HepG2 (cell line): ENCODE measurements around the gene TRABD. TPM values are rescaled to one million over a fixed set of nuclear protein-coding genes. Genes with fewer than 3 reads are reported as not detected.

Experiments used
- ARNTL ChIP-seq: sonication (generic); formaldehyde crosslinking; IDR thresholded peaks from 2 replicates; pipeline ENCODE4 v1.4.0; 2020; ENCODE audit warnings: mild to moderate bottlenecking, missing genetic modification reagents
- BRD4 ChIP-seq: sonication (generic); formaldehyde crosslinking; IDR thresholded peaks from 2 replicates; pipeline ENCODE4 v1.4.0; 2020; ENCODE audit warnings: missing genetic modification reagents
- ELF1 ChIP-seq: sonication (generic); formaldehyde crosslinking; IDR thresholded peaks from 2 replicates; pipeline ENCODE4 v1.4.0; 2020; ENCODE audit warnings: missing genetic modification reagents
- FOXK1 ChIP-seq: sonication (generic); formaldehyde crosslinking; IDR thresholded peaks from 2 replicates; pipeline ENCODE4 v1.4.0; 2020; ENCODE audit warnings: low read depth, missing genetic modification reagents, borderline replicate concordance
- GABPB1 ChIP-seq: IDR thresholded peaks from 2 replicates; pipeline ENCODE4 v1.6.1; 2016; ENCODE audit warnings: mild to moderate bottlenecking, missing genetic modification reagents, moderate library complexity, missing compliant biosample characterization
- HOXA5 ChIP-seq: sonication (generic); formaldehyde crosslinking; IDR thresholded peaks from 2 replicates; pipeline ENCODE4 v1.4.0; 2020; ENCODE audit warnings: missing genetic modification reagents
- IRF2 ChIP-seq: IDR thresholded peaks from 2 replicates; pipeline ENCODE4 v1.6.1; 2018; ENCODE audit warnings: missing genetic modification reagents, missing compliant biosample characterization
- MATR3 ChIP-seq: sonication (generic); formaldehyde crosslinking; IDR thresholded peaks from 2 replicates; pipeline ENCODE4 v1.4.0; 2020; ENCODE audit warnings: missing genetic modification reagents
- NR2F6 ChIP-seq, 2 experiments: IDR thresholded peaks; 2 replicates each; pipeline ENCODE4 v1.6.1; 2016; ENCODE audit warnings: antibody characterized with exemption in 1 of 2, mild to moderate bottlenecking in 1 of 2
- RARG ChIP-seq: sonication (generic); formaldehyde crosslinking; IDR thresholded peaks from 2 replicates; pipeline ENCODE4 v1.4.0; 2020; ENCODE audit warnings: low read depth, mild to moderate bottlenecking, missing genetic modification reagents
- SRSF9 ChIP-seq: fragments of 200-400 bp; formaldehyde crosslinking; IDR thresholded peaks from 2 replicates; pipeline ENCODE4 v1.6.1; 2018; ENCODE audit warnings: borderline replicate concordance, mild to moderate bottlenecking, low read depth, low read length; ENCODE audit not compliant: insufficient read depth, poor library complexity, severe bottlenecking
- TCF7 ChIP-seq: sonication (generic); IDR thresholded peaks from 2 replicates; pipeline ENCODE4 v1.6.1; 2016; ENCODE audit warnings: antibody characterized with exemption, low read depth
- THAP7 ChIP-seq: sonication (generic); formaldehyde crosslinking; IDR thresholded peaks from 2 replicates; pipeline ENCODE4 v1.8.1; 2023; ENCODE audit warnings: mild to moderate bottlenecking, missing genetic modification reagents
- YEATS4 ChIP-seq: sonication (generic); formaldehyde crosslinking; IDR thresholded peaks from 2 replicates; pipeline ENCODE4 v1.4.0; 2020; ENCODE audit warnings: missing genetic modification reagents, borderline replicate concordance
- ZBTB34 ChIP-seq: sonication (generic); formaldehyde crosslinking; IDR thresholded peaks from 2 replicates; pipeline ENCODE4 v1.8.0; 2022; ENCODE audit warnings: mild to moderate bottlenecking, missing genetic modification reagents
- ZFY ChIP-seq: sonication (generic); formaldehyde crosslinking; IDR thresholded peaks from 2 replicates; pipeline ENCODE4 v1.4.0; 2020; ENCODE audit warnings: missing genetic modification reagents
- ZKSCAN8 ChIP-seq: IDR thresholded peaks from 2 replicates; pipeline ENCODE4 v1.6.1; 2016; ENCODE audit warnings: borderline replicate concordance, missing genetic modification reagents, missing compliant biosample characterization
- ZNF143 ChIP-seq: sonication (generic); formaldehyde crosslinking; IDR thresholded peaks from 2 replicates; pipeline ENCODE4 v1.4.0; 2020; ENCODE audit warnings: missing genetic modification reagents
- ZNF260 ChIP-seq: sonication (generic); formaldehyde crosslinking; IDR thresholded peaks from 2 replicates; pipeline ENCODE4 v1.4.0; 2020; ENCODE audit warnings: missing genetic modification reagents, low read depth, mild to moderate bottlenecking, borderline replicate concordance
- ZNF333 ChIP-seq: sonication (generic); formaldehyde crosslinking; IDR thresholded peaks from 2 replicates; pipeline ENCODE4 v1.4.0; 2020; ENCODE audit warnings: mild to moderate bottlenecking, missing genetic modification reagents, borderline replicate concordance
- ZNF430 ChIP-seq: sonication (generic); formaldehyde crosslinking; IDR thresholded peaks from 2 replicates; pipeline ENCODE4 v1.9.0; 2021; ENCODE audit warnings: mild to moderate bottlenecking, missing genetic modification reagents
- ZNF549 ChIP-seq: sonication (generic); formaldehyde crosslinking; IDR thresholded peaks from 2 replicates; pipeline ENCODE4 v1.5.0; 2020; ENCODE audit warnings: missing genetic modification reagents
- ZNF615 ChIP-seq: sonication (generic); formaldehyde crosslinking; IDR thresholded peaks from 2 replicates; pipeline ENCODE4 v1.5.0; 2020; ENCODE audit warnings: mild to moderate bottlenecking, missing genetic modification reagents, borderline replicate concordance
- ZNF768 ChIP-seq: sonication (generic); formaldehyde crosslinking; IDR thresholded peaks from 2 replicates; pipeline ENCODE4 v1.4.0; 2020; ENCODE audit warnings: missing genetic modification reagents
- ZNF790 ChIP-seq: sonication (generic); formaldehyde crosslinking; IDR thresholded peaks from 2 replicates; pipeline ENCODE4 v1.8.0; 2022; ENCODE audit warnings: missing genetic modification reagents, mild to moderate bottlenecking, borderline replicate concordance
- ZNF800 ChIP-seq: sonication (generic); formaldehyde crosslinking; IDR thresholded peaks from 2 replicates; pipeline ENCODE4 v1.4.0; 2020; ENCODE audit warnings: missing genetic modification reagents
- polyA plus RNA-seq, 8 experiments: library from polyadenylated mRNA; depleted of rRNA in 3 of 8; stranded (reverse) in 7 of 8; unstranded in 1 of 8; fragments of >200 nt; fragmentation: Illumina TruSeq in 4 of 8; extraction: Trizol in 4 of 8; gene quantifications; 2 replicates each; pipeline versions ENCODE4 v1.2.1 to v1.2.3, GENCODE V29; 2011 to 2016; ENCODE audit warnings: low read depth in 4 of 8, missing spikeins in 1 of 8, mixed read lengths in 1 of 8; ENCODE audit not compliant: insufficient read depth in 1 of 8
- total RNA-seq, 5 experiments: library from RNA; depleted of rRNA; stranded (reverse); fragments of >200 nt; fragmentation: Illumina TruSeq; extraction: Trizol; gene quantifications; 2 replicates each; pipeline ENCODE4 v1.2.3, GENCODE V29; 2016; ENCODE audit warnings: low read depth in 1 of 5

The TRABD gene
- total and polyA plus RNA-seq, 2 of the 13 experiments (the other 11 are each of a cell fraction or from before 2014, with no cell fraction given), result 21.5 to 28.9 TPM

- TF ChIP-seq SRSF9 (no peak), ZKSCAN8 (CRISPR knock-in tag) (peak; percentile 86; the same call in 1 of the 2 replicates), RARG (CRISPR knock-in tag) (0 out of 2 replicates have a peak, but pooled peaks have one; percentile 45), ZNF615 (CRISPR knock-in tag) (0 out of 2 replicates have a peak, but pooled peaks have one; percentile 63), ZNF790 (CRISPR knock-in tag) (peak; percentile 95), ZNF800 (CRISPR knock-in tag) (peak; percentile 54; the same call in 1 of the 2 replicates), YEATS4 (CRISPR knock-in tag) (peak; percentile 86; the same call in 1 of the 2 replicates), IRF2 (CRISPR knock-in tag) (peak; percentile 94), FOXK1 (peak; percentile 96; the same call in 1 of the 2 replicates), ZNF768 (peak; percentile 32), ZFY (CRISPR knock-in tag) (peak; percentile 98), MATR3 (CRISPR knock-in tag) (no peak), ZBTB34 (0 out of 2 replicates have a peak, but pooled peaks have one; percentile 16), NR2F6 (IDR thresholded peaks at IDR 0.05) (no peak), NR2F6 (CRISPR knock-in tag; IDR thresholded peaks at IDR 0.05) (peak; percentile 19; the same call in 1 of the 2 replicates), ZNF430 (CRISPR knock-in tag) (no peak), ZNF260 (CRISPR knock-in tag) (0 out of 2 replicates have a peak, but pooled peaks have one; percentile 57), BRD4 (CRISPR knock-in tag) (0 out of 2 replicates have a peak, but pooled peaks have one; percentile 75), HOXA5 (CRISPR knock-in tag) (peak; percentile 70; the same call in 1 of the 2 replicates), ZNF143 (CRISPR knock-in tag) (peak; percentile 57), ARNTL (CRISPR knock-in tag) (peak; percentile 70), ZNF333 (CRISPR knock-in tag) (peak; percentile 82; the same call in 1 of the 2 replicates), TCF7 (no peak), ZNF549 (no peak), ELF1 (peak; percentile 93), GABPB1 (CRISPR knock-in tag) (peak; percentile 98), THAP7 (peak; percentile 93)
Measured at GRCh38 chr22:50244420-50245213, 58.9 kb downstream of the TRABD start, which contains the start of gene TUBGCP6 (continued).
